Memory B cell (primary cell): ENCODE measurements around the gene ADGRL2.

Source experiments
- ATAC-seq: fragments of 150-1000 bp; cut with Tn5 transposase; 2 replicates; pipeline ENCODE4 v1.10.0; 2021; ENCODE audit warnings: low read depth, mild to moderate bottlenecking, moderate library complexity
- DNase-seq, 2 donors: peaks; one replicate each; pipeline ENCODE4 v3.0.0; 2022; ENCODE audit warnings: low spot score in 2 of 2
- H3K27ac Mint-ChIP-seq: one replicate; pipeline ENCODE4 v1.8.0; 2022; ENCODE audit warnings: mild to moderate bottlenecking, moderate library complexity, mixed read lengths
- H3K27me3 Mint-ChIP-seq: one replicate; pipeline ENCODE4 v1.8.0; 2022; ENCODE audit warnings: mixed read lengths
- H3K36me3 Mint-ChIP-seq: one replicate; pipeline ENCODE4 v1.8.0; 2022; ENCODE audit warnings: mild to moderate bottlenecking, mixed read lengths
- H3K4me1 Mint-ChIP-seq: one replicate; pipeline ENCODE4 v1.8.0; 2022; ENCODE audit warnings: mixed read lengths
- H3K4me3 Mint-ChIP-seq: one replicate; pipeline ENCODE4 v1.8.0; 2022; ENCODE audit warnings: mild to moderate bottlenecking, moderate library complexity, mixed read lengths
- H3K9me3 Mint-ChIP-seq: one replicate; pipeline ENCODE4 v1.8.0; 2022; ENCODE audit warnings: mixed read lengths

Gene ADGRL2

GRCh38 chr1:81820765-81821164, 20.0 kb downstream of the ADGRL2 start:
- Mint-ChIP-seq H3K4me3 (no peak overlapping the region), H3K9me3 (no peaks in the 10 kb centered on the region)
- no peak for ATAC-seq

GRCh38 chr1:81823082-81823481, 22.3 kb downstream of the ADGRL2 start:
- ATAC-seq = no peak
- no peaks in the 10 kb centered on the region for H3K36me3 Mint-ChIP-seq
- no peak overlapping the region for H3K4me3 Mint-ChIP-seq
- no peaks in the 10 kb centered on the region for H3K4me1 Mint-ChIP-seq
- DNase-seq = no peak
- no peak overlapping the region for H3K27ac Mint-ChIP-seq
- H3K27me3 Mint-ChIP-seq = no peaks in the 10 kb centered on the region
- H3K9me3 Mint-ChIP-seq = no peaks in the 10 kb centered on the region

More at GRCh38 chr1:81820765-81821164, 20.0 kb downstream of the ADGRL2 start:
- Mint-ChIP-seq H3K27me3 (no peaks in the 10 kb centered on the region), H3K36me3 (no peaks in the 10 kb centered on the region), H3K4me1 (no peaks in the 10 kb centered on the region), H3K27ac (no peak overlapping the region)
- no peak for DNase-seq

- no peaks in the 10 kb centered on the region for H3K4me1 Mint-ChIP-seq
- no peak for ATAC-seq
- H3K27ac Mint-ChIP-seq = no peak overlapping the region
- H3K27me3 Mint-ChIP-seq = no peaks in the 10 kb centered on the region
- H3K9me3 Mint-ChIP-seq = no peaks in the 10 kb centered on the region
- H3K36me3 Mint-ChIP-seq = no peaks in the 10 kb centered on the region
- no peak for DNase-seq
- H3K4me3 Mint-ChIP-seq = no peak overlapping the region
Measured at GRCh38 chr1:81824759-81825158, 24.0 kb downstream of the ADGRL2 start.

- Mint-ChIP-seq H3K4me3 (no peak overlapping the region), H3K27me3 (no peaks in the 10 kb centered on the region), H3K4me1 (no peaks in the 10 kb centered on the region), H3K27ac (no peak overlapping the region), H3K36me3 (no peaks in the 10 kb centered on the region), H3K9me3 (no peaks in the 10 kb centered on the region)
- no peak for ATAC-seq
- DNase-seq = no peak
Measured at GRCh38 chr1:81827942-81828341, 27.2 kb downstream of the ADGRL2 start.

- Mint-ChIP-seq H3K27me3 (no peaks in the 10 kb centered on the region), H3K27ac (no peak overlapping the region), H3K4me1 (no peaks in the 10 kb centered on the region), H3K36me3 (no peaks in the 10 kb centered on the region), H3K9me3 (no peaks in the 10 kb centered on the region), H3K4me3 (no peak overlapping the region)
- ATAC-seq = no peak
- no peak for DNase-seq
Measured at GRCh38 chr1:81832573-81832972, 31.8 kb downstream of the ADGRL2 start.

- Mint-ChIP-seq H3K9me3 (no peaks in the 10 kb centered on the region), H3K4me1 (no peaks in the 10 kb centered on the region), H3K27me3 (no peaks in the 10 kb centered on the region), H3K4me3 (no peak overlapping the region), H3K27ac (no peak overlapping the region), H3K36me3 (no peaks in the 10 kb centered on the region)
- no peak for ATAC-seq
- no peak for DNase-seq
Measured at GRCh38 chr1:81833722-81834121, 33.0 kb downstream of the ADGRL2 start.

- Mint-ChIP-seq H3K4me3 (no peak overlapping the region), H3K4me1 (no peaks in the 10 kb centered on the region), H3K9me3 (no peaks in the 10 kb centered on the region), H3K27me3 (no peaks in the 10 kb centered on the region), H3K36me3 (no peaks in the 10 kb centered on the region), H3K27ac (no peak overlapping the region)
- ATAC-seq (no peak), DNase-seq (no peak)
Measured at GRCh38 chr1:81834268-81834667, 33.5 kb downstream of the ADGRL2 start.

- Mint-ChIP-seq H3K27me3 (no peaks in the 10 kb centered on the region), H3K27ac (no peak overlapping the region), H3K4me1 (no peaks in the 10 kb centered on the region), H3K4me3 (no peak overlapping the region), H3K36me3 (no peaks in the 10 kb centered on the region), H3K9me3 (no peaks in the 10 kb centered on the region)
- no peak for DNase-seq
- no peak for ATAC-seq
Measured at GRCh38 chr1:81834921-81835698, 34.4 kb downstream of the ADGRL2 start.

GRCh38 chr1:81836007-81836626, 35.4 kb downstream of the ADGRL2 start:
- Mint-ChIP-seq H3K36me3 (no peaks in the 10 kb centered on the region), H3K27ac (no peak overlapping the region), H3K4me1 (no peaks in the 10 kb centered on the region), H3K4me3 (no peak overlapping the region), H3K27me3 (no peaks in the 10 kb centered on the region), H3K9me3 (no peaks in the 10 kb centered on the region)
- DNase-seq (no peak), ATAC-seq (no peak)

GRCh38 chr1:81838600-81839218, 38.0 kb downstream of the ADGRL2 start:
- H3K27ac Mint-ChIP-seq = no peak overlapping the region
- H3K4me1 Mint-ChIP-seq = no peaks in the 10 kb centered on the region
- DNase-seq = no peak
- H3K9me3 Mint-ChIP-seq = no peaks in the 10 kb centered on the region
- H3K4me3 Mint-ChIP-seq = no peak overlapping the region
- no peaks in the 10 kb centered on the region for H3K27me3 Mint-ChIP-seq
- ATAC-seq = no peak
- H3K36me3 Mint-ChIP-seq = no peaks in the 10 kb centered on the region

GRCh38 chr1:81840805-81841204, 40.1 kb downstream of the ADGRL2 start:
- no peaks in the 10 kb centered on the region for H3K9me3 Mint-ChIP-seq
- DNase-seq (no peak), ATAC-seq (no peak)
- H3K27ac Mint-ChIP-seq = no peak overlapping the region
- no peak overlapping the region for H3K4me3 Mint-ChIP-seq
- no peaks in the 10 kb centered on the region for H3K36me3 Mint-ChIP-seq
- H3K27me3 Mint-ChIP-seq = no peaks in the 10 kb centered on the region
- no peaks in the 10 kb centered on the region for H3K4me1 Mint-ChIP-seq

GRCh38 chr1:81841795-81842194, 41.1 kb downstream of the ADGRL2 start:
- no peak for DNase-seq
- H3K4me3 Mint-ChIP-seq = no peak overlapping the region
- H3K36me3 Mint-ChIP-seq = no peaks in the 10 kb centered on the region

GRCh38 chr1:81844477-81844876, 43.7 kb downstream of the ADGRL2 start:
- DNase-seq = no peak
- Mint-ChIP-seq H3K27me3 (no peaks in the 10 kb centered on the region), H3K4me3 (no peak overlapping the region), H3K27ac (no peak overlapping the region), H3K9me3 (no peaks in the 10 kb centered on the region), H3K36me3 (no peaks in the 10 kb centered on the region), H3K4me1 (no peaks in the 10 kb centered on the region)
- no peak for ATAC-seq

More at GRCh38 chr1:81841795-81842194, 41.1 kb downstream of the ADGRL2 start:
- H3K9me3 Mint-ChIP-seq = no peaks in the 10 kb centered on the region
- ATAC-seq = no peak
- no peaks in the 10 kb centered on the region for H3K4me1 Mint-ChIP-seq
- no peaks in the 10 kb centered on the region for H3K27me3 Mint-ChIP-seq
- H3K27ac Mint-ChIP-seq = no peak overlapping the region

- H3K27me3 Mint-ChIP-seq = no peaks in the 10 kb centered on the region
- H3K4me1 Mint-ChIP-seq = no peaks in the 10 kb centered on the region
- H3K36me3 Mint-ChIP-seq = no peaks in the 10 kb centered on the region
- H3K4me3 Mint-ChIP-seq = no peak overlapping the region
- ATAC-seq = no peak
- no peaks in the 10 kb centered on the region for H3K9me3 Mint-ChIP-seq
- DNase-seq = no peak
- no peak overlapping the region for H3K27ac Mint-ChIP-seq
Measured at GRCh38 chr1:81846630-81847029, 45.9 kb downstream of the ADGRL2 start.
